Activated CD8-positive, alpha-beta memory T cell treated with anti-CD3 and anti-CD28 coated beads, Interleukin-2, amount 50 U/mL, for 24 hours (primary cell): Measurements from ENCODE around the gene GOSR1.
"Not testable (repeated sequence)": the region's sequence is repeated elsewhere in the genome, so short reads cannot be mapped to it uniquely, and the experiment has no call there.

Source experiments
- DNase-seq: peaks from one replicate; pipeline ENCODE4 v3.0.0-alpha.2; 2020; ENCODE audit errors: extremely low read depth

GOSR1 gene

GRCh38 chr17:30575648-30576325, 98.6 kb downstream of the GOSR1 start:
- DNase-seq, result not testable (repeated sequence)

- no peak for DNase-seq
These were observed 99.2 kb downstream of the GOSR1 start for GRCh38 chr17:30576326-30576861.
